HUDEP-2 (cell line): ENCODE results near the gene TTC39C.

ENCODE experiments used
- DNase-seq, 76 experiments: peaks; one replicate each; lab custom pipeline; 2025; ENCODE audit not compliant: unreplicated experiment in 76 of 76; lab: John Stamatoyannopoulos, UW

Gene TTC39C

GRCh38 chr18:23990474-23991410 is 23.8 kb upstream of the TTC39C start:
- DNase-seq, result no peak

GRCh38 chr18:23992089-23992940 is 22.2 kb upstream of the TTC39C start:
- no peak for DNase-seq

- no peak for DNase-seq
Observed at GRCh38 chr18:23992941-23993280, 21.6 kb upstream of the TTC39C start.

GRCh38 chr18:23994361-23994902 is 20.1 kb upstream of the TTC39C start:
- DNase-seq, result no peak

- DNase-seq, result no peak
Observed at GRCh38 chr18:23995180-23995579, 19.4 kb upstream of the TTC39C start.

GRCh38 chr18:23998018-23998417 is 16.5 kb upstream of the TTC39C start:
- no peak for DNase-seq

- no peak for DNase-seq
Observed at GRCh38 chr18:23998820-23999219, 15.7 kb upstream of the TTC39C start.

- DNase-seq, result no peak
Observed at GRCh38 chr18:24000613-24001490, 13.7 kb upstream of the TTC39C start.

GRCh38 chr18:24002479-24002878 is 12.1 kb upstream of the TTC39C start:
- DNase-seq, result no peak

GRCh38 chr18:24003288-24003687 is 11.3 kb upstream of the TTC39C start:
- no peak for DNase-seq

- DNase-seq, result no peak
Observed at GRCh38 chr18:24003903-24004640, 10.5 kb upstream of the TTC39C start.

- no peak for DNase-seq
Observed at GRCh38 chr18:24006712-24007313, 7.7 kb upstream of the TTC39C start.

- DNase-seq, result no peak
Observed at GRCh38 chr18:24009246-24009645, 5.3 kb upstream of the TTC39C start.

GRCh38 chr18:24009651-24010333 is 4.8 kb upstream of the TTC39C start:
- DNase-seq, result no peak

GRCh38 chr18:24010673-24011072 is 3.9 kb upstream of the TTC39C start:
- no peak for DNase-seq

GRCh38 chr18:24011123-24011917 is 3.2 kb upstream of the TTC39C start:
- DNase-seq, result no peak

GRCh38 chr18:24013051-24013450 is 1.5 kb upstream of the TTC39C start:
- DNase-seq, result no peak
